ENCODE results near the gene SSX1. TPM values are rescaled to one million over a fixed set of nuclear protein-coding genes. Genes with fewer than 3 reads are reported as not detected.
"Not testable (repeated sequence)": the region's sequence is repeated elsewhere in the genome, so short reads cannot be mapped to it uniquely, and the experiment has no call there.

SSX1 gene, protein sequence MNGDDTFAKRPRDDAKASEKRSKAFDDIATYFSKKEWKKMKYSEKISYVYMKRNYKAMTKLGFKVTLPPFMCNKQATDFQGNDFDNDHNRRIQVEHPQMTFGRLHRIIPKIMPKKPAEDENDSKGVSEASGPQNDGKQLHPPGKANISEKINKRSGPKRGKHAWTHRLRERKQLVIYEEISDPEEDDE
- not detected for total RNA-seq

DNA sequence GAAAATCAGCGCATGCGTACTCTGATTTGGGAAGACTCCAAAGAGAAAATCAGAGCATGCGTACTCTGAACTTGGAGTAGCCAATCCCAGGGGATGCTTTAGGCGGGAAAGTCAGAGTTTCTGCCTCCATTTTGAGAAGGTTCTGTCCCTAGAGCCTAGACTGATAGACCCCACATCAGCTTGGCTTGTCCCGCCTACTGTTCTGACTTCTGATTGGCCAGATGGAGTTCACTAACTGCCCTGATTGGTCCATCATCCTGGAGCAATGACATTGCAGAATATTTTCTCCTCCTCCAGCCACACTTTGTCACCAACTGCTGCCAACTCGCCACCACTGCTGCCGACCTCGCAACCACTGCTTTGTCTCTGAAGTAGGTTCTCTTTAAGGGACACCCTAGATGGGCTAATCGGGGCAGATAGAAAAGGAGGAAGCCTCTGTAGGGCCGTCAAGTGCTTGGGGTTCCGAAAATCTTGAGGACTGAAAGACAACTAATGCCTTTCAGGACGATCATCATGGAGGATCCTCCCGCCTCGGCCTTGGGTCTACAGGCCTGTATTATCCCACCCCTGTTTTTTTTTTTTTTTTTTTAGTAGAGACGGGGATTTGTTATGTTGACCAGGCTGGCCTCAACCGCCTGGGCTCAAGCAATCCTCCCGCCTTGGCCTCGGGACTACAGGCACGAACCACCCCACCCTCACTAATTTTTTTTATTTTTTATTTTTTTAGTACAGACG, at the start of gene SSX1:
Gene SSX1, plus strand, starts transcription at position 331 of the 735 bp plus-strand sequence. CDS start 1,850 bp downstream, outside the sequence.
- H3K4me1 Mint-ChIP-seq; H3K4me3 Mint-ChIP-seq; H3K36me3 Mint-ChIP-seq (ENCODE audit: low read depth); CTCF ChIA-PET; H3K27me3 Mint-ChIP-seq; H3K27ac Mint-ChIP-seq; POLR2A ChIA-PET; H3K9me3 Mint-ChIP-seq; DNase-seq: not testable (repeated sequence)

DNA sequence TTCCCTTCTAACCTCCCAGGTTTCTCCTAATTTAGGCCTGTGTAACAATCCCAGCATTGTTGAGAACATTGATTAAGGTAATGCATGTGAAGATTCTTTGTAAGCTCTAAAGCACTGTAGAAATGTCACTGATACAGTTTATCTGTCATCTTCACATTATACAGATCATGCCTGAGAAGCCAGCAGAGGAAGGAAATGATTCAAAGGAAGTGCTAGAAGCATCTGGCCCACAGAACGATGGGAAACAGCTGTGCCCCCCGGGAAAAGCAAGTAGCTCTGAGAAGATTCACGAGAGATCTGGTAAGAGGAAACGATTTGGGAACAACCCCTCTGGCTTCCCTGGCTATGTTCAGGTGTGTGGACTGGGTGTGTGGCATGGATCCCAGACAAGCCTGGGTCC, 40.9 kb upstream of the SSX1 start:
- H3K36me3 Mint-ChIP-seq (ENCODE audit: low read depth); H3K4me3 Mint-ChIP-seq; H3K4me1 Mint-ChIP-seq; H3K27ac Mint-ChIP-seq; H3K27me3 Mint-ChIP-seq; H3K9me3 Mint-ChIP-seq; CTCF ChIA-PET; POLR2A ChIA-PET; DNase-seq: not testable (repeated sequence)

DNA sequence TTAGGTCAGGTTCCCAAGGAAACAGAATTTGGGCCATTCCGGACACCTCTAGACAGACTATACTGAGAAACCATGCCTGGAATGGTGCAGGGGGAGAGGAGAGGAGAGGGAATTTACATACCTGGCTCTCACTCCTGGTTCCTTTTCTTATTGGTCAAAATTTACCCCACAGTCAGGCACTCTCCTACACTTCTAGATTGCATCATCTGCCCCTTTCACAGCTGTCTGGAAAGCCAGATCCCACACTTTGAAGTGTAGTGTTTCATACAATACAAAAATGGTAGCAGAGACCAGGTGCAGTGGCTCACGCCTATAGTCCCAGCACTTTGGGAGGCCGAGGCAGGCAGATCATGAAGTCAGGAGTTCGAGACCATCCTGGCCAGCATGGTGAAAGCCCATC, 31.0 kb upstream of the SSX1 start:
- not testable (repeated sequence) for H3K9me3 Mint-ChIP-seq, H3K4me1 Mint-ChIP-seq

DNA sequence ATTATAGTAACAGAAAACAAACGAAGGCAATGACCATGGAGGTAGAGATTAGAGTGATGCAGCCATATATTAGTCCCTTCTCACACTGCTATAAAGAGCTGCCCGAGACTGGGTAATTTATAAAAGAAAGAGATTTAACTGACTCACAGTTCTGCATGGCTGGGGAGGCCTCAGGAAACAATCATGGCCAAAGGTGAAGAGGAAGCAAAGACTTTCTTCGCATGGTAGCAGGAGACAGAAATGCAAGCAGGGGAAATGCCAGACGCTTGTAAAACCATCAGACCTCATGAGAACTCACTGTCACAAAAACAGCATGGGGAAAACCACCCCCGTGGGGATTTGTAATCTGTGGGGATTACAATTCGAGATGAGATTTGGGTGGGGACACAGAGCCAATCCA, 2.2 kb upstream of the SSX1 start:
- H3K4me1 Mint-ChIP-seq; H3K4me3 Mint-ChIP-seq; POLR2A ChIA-PET; DNase-seq; CTCF ChIA-PET; H3K36me3 Mint-ChIP-seq (ENCODE audit: low read depth); H3K9me3 Mint-ChIP-seq; H3K27me3 Mint-ChIP-seq; H3K27ac Mint-ChIP-seq: not testable (repeated sequence)

More for the DNA sequence above, 31.0 kb upstream of the SSX1 start:
- H3K4me3 Mint-ChIP-seq; H3K27ac Mint-ChIP-seq; H3K27me3 Mint-ChIP-seq; POLR2A ChIA-PET; H3K36me3 Mint-ChIP-seq (ENCODE audit: low read depth); DNase-seq; CTCF ChIA-PET: not testable (repeated sequence)

DNA sequence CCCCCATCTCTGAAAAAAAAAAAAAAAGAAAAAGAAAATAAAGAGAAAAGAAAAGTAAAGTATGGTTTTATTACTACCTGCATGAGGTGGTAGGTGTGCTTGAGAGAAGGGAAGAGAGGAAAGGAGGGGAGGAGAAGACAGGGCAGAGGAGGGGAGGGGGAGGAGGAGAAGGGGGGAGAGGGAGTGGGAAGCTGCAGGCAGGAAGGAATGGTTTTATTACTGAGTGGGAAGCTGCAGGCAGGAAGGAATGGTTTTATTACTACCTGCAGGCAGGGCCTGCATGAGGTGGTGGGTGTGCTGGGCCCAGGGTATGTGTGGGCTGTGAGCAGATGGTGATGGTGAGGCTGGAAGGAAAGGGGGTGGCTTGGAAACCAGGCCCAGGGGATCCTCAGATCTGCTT, 19.2 kb downstream of the SSX1 start:
- H3K36me3 Mint-ChIP-seq (ENCODE audit: low read depth); H3K4me1 Mint-ChIP-seq; H3K27ac Mint-ChIP-seq; DNase-seq; H3K4me3 Mint-ChIP-seq; POLR2A ChIA-PET; H3K27me3 Mint-ChIP-seq; CTCF ChIA-PET; H3K9me3 Mint-ChIP-seq: not testable (repeated sequence)

DNA sequence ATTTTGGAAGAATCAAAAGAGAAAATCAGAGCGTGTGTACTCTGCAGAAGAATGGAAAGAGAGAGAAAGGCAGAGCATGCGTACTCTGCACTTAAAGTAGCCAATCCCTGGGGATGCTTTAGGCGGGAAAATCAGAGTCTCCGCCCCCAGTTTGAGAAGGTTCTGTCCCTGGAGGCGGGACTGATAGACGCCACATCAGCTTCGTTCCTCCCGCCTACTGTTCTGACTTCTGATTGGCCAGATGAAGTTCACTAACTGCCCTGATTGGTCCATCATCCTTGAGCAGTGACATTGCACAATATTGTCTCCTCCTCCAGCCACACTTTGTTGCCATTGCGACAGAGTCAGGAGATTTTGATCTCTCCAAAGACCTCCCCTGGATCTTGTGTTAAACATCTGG, 23.8 kb downstream of the SSX1 start:
- H3K27me3 Mint-ChIP-seq: no peaks in the 10 kb centered on the region
- H3K36me3 Mint-ChIP-seq (ENCODE audit: low read depth): no peaks in the 10 kb centered on the region
- no peak overlapping the region for H3K4me3 Mint-ChIP-seq
- no peak overlapping the region for H3K27ac Mint-ChIP-seq
- H3K9me3 Mint-ChIP-seq: no peaks in the 10 kb centered on the region
- ChIA-PET POLR2A (no interaction called here), CTCF (no interaction called here)
- H3K4me1 Mint-ChIP-seq: no peaks in the 10 kb centered on the region
- DNase-seq: no peak

DNA sequence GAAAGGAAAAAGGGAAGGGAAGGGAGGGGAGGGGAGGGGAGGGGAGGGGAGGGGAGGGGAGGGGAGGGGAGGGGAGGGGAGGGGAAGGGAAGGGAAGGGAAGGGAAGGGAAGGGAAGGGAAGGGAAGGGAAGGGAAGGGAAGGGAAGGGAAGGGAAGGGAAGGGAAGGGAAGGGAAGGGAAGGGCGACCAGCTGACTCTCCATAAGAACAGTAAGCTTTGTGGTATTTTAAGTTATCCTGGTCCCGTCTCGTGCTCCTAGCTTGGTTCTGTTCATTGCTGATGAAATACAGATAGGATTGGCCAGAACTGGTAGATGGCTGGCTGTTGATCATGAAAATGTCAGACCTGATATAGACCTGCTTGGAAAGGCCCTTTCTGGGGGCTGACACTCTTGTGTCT, 25.5 kb downstream of the SSX1 start:
- CTCF ChIA-PET; POLR2A ChIA-PET; H3K4me1 Mint-ChIP-seq; DNase-seq; H3K27me3 Mint-ChIP-seq; H3K36me3 Mint-ChIP-seq (ENCODE audit: low read depth); H3K27ac Mint-ChIP-seq; H3K9me3 Mint-ChIP-seq; H3K4me3 Mint-ChIP-seq: not testable (repeated sequence)

DNA sequence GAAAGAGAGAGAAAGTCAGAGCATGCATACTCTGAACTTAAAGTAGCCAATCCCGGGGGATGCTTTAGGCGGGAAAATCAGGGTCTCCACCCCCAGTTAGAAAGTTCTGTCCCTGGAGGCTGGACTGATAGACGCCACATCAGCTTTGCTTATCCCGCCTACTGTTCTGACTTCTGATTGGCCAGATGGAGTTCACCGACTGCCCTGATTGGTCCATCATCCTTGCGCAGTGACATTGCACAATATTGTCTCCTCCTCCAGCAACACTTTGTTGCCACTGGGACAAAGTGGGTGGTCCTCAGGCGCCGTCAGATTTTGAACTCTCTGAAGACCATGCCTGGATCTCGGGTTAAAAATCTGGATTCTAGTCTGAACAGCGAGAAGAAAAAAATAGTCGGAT, 51.0 kb downstream of the SSX1 start:
- Mint-ChIP-seq H3K27ac (no peak overlapping the region), H3K27me3 (peaks cover under 1% of the 10 kb centered on the region), H3K36me3 (ENCODE audit: low read depth) (no peaks in the 10 kb centered on the region), H3K9me3 (no peaks in the 10 kb centered on the region), H3K4me3 (no peak overlapping the region), H3K4me1 (no peaks in the 10 kb centered on the region)
- no peak for DNase-seq
- ChIA-PET POLR2A (no interaction called here), CTCF (no interaction called here)

DNA sequence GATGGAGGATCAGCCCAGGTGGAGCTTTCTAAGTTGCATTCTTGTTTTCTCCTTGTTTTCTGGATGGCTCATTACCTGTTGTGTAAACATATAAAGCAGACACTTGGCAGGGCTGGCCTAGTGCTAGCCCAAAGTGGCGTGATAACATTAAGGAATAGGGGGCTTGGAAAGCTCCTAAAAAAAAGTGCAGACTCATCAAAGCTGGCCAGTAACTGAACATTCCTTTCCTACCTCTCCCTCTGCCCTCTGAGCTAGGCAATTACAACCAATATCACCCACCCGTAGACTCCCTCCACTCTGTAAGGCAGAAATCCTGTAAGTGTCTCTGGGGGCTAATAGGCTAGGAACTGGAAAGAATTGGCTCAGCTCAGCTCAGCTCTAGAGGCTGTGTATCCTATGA, 58.8 kb downstream of the SSX1 start:
- H3K4me3 Mint-ChIP-seq; H3K27me3 Mint-ChIP-seq; POLR2A ChIA-PET; H3K9me3 Mint-ChIP-seq; H3K4me1 Mint-ChIP-seq; H3K36me3 Mint-ChIP-seq (ENCODE audit: low read depth); CTCF ChIA-PET; DNase-seq; H3K27ac Mint-ChIP-seq: not testable (repeated sequence)

Other genes starting within 250 kb of the SSX1 start
- gene SPACA5, start 248.4 kb upstream of the SSX1 start, total RNA-seq: not detected
- gene ZNF630, start 183.8 kb upstream of the SSX1 start, total RNA-seq: 1 to 10 TPM; 1.2 TPM
- not detected for gene SPACA5B, start 124.8 kb upstream of the SSX1 start, total RNA-seq
- gene SSX5, start 58.6 kb upstream of the SSX1 start, total RNA-seq: not detected
- gene SSX3, start 101.3 kb downstream of the SSX1 start, total RNA-seq: not detected
- gene SSX4, start 128.1 kb downstream of the SSX1 start, total RNA-seq: not detected
- gene SSX4B, start 156.6 kb downstream of the SSX1 start, total RNA-seq: not detected
- gene SLC38A5, start 214.9 kb downstream of the SSX1 start, total RNA-seq: 10 to 100 TPM; 76.4 to 82.4 TPM
- gene FTSJ1, start 220.8 kb downstream of the SSX1 start, total RNA-seq: 10 to 100 TPM; 57.6 to 60.1 TPM

Data from activated CD4-positive, alpha-beta memory T cell treated with anti-CD3 and anti-CD28 coated beads, Interleukin-2, amount 10 ng/mL, durations not matched to agents 7 days and 5 days (primary cell).